Esophagus muscularis mucosa (tissue), 3 donors: ENCODE data around the gene GTF2A2.

Experiments used
- POLR2A ChIP-seq: fragments of 450-650 bp; IDR thresholded peaks from one replicate; pipeline ENCODE4 v1.6.1; 2017; ENCODE audit warnings: antibody characterized with exemption, moderate library complexity, mild to moderate bottlenecking, low read depth
- POLR2AphosphoS5 ChIP-seq, 2 donors: sonication (generic); formaldehyde crosslinking; IDR thresholded peaks; one replicate each; pipeline ENCODE4 v1.6.1; 2017; ENCODE audit warnings: antibody characterized with exemption in 2 of 2
- TF ChIP-seq, protein P1 (sequence below), 3 experiments: fragments of 200-600 bp in 2 of 3; fragments of 450-650 bp in 1 of 3; sonication (generic) in 2 of 3; IDR thresholded peaks; one replicate each; pipeline ENCODE4 v1.5.1; 2017 to 2019; ENCODE audit warnings: antibody characterized with exemption in 3 of 3, mild to moderate bottlenecking in 2 of 3, moderate library complexity in 1 of 3

DNA sequence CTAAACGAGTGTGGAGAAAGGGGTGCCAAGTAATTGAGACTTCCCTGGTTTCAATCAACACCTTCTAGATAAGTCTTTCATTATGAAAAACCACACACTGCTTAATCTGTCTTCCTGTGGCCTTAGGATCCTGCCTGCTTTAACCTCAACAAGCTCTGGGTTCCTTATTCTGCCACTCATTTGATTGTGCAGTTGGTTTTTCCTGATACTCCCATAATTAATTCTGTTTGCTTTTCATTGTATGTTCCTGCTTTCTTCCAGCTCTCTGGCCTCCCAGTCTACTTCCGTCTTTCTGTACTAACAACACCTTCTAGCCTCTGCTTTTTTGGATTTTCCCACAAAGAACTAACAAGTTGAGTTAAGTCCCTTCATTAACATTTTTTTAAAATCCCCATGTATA lies 66.0 kb downstream of the GTF2A2 start:
- TF ChIP-seq, protein P1, sequence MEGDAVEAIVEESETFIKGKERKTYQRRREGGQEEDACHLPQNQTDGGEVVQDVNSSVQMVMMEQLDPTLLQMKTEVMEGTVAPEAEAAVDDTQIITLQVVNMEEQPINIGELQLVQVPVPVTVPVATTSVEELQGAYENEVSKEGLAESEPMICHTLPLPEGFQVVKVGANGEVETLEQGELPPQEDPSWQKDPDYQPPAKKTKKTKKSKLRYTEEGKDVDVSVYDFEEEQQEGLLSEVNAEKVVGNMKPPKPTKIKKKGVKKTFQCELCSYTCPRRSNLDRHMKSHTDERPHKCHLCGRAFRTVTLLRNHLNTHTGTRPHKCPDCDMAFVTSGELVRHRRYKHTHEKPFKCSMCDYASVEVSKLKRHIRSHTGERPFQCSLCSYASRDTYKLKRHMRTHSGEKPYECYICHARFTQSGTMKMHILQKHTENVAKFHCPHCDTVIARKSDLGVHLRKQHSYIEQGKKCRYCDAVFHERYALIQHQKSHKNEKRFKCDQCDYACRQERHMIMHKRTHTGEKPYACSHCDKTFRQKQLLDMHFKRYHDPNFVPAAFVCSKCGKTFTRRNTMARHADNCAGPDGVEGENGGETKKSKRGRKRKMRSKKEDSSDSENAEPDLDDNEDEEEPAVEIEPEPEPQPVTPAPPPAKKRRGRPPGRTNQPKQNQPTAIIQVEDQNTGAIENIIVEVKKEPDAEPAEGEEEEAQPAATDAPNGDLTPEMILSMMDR (IDR thresholded peaks at IDR 0.05) = no peak
- no peak for TF ChIP-seq POLR2A
- TF ChIP-seq POLR2AphosphoS5 (IDR thresholded peaks at IDR 0.05) = no peak
